Subcutaneous abdominal adipose tissue (tissue), 5 donors: Measurements from ENCODE around the gene SLAMF1.

ENCODE experiments used
- H3K27ac ChIP-seq: one replicate; pipeline ENCODE4 v1.7.0; 2013; ENCODE audit warnings: low read depth, mild to moderate bottlenecking, inconsistent platforms, low read length, moderate library complexity
- H3K27me3 ChIP-seq, 5 donors: one replicate each; pipeline ENCODE4 v1.7.0; 2013; ENCODE audit warnings: low read length in 5 of 5, inconsistent platforms in 1 of 5; ENCODE audit not compliant: control insufficient read depth in 5 of 5, insufficient read depth in 4 of 5
- H3K36me3 ChIP-seq, 5 donors: one replicate each; pipeline ENCODE4 v1.7.0; 2013; ENCODE audit warnings: low read length in 5 of 5; ENCODE audit not compliant: control insufficient read depth in 5 of 5, insufficient read depth in 5 of 5
- H3K4me1 ChIP-seq, 5 donors: one replicate each; pipeline ENCODE4 v1.7.0; 2013; ENCODE audit warnings: low read length in 5 of 5, mild to moderate bottlenecking in 3 of 5, moderate library complexity in 1 of 5; ENCODE audit not compliant: control insufficient read depth in 5 of 5, insufficient read depth in 5 of 5
- H3K4me3 ChIP-seq, 5 donors: one replicate each; pipeline ENCODE4 v1.7.0; 2013; ENCODE audit warnings: low read length in 5 of 5, low read depth in 1 of 5
- H3K9ac ChIP-seq, 5 donors: one replicate each; pipeline ENCODE4 v1.7.0; 2013; ENCODE audit warnings: low read length in 5 of 5, mild to moderate bottlenecking in 4 of 5, moderate library complexity in 3 of 5
- H3K9me3 ChIP-seq, 5 donors: one replicate each; pipeline ENCODE4 v1.7.0; 2013; ENCODE audit warnings: low read length in 5 of 5; ENCODE audit not compliant: control insufficient read depth in 5 of 5
- donor health status: healthy.
- donor health status: healthy.
- donor health status: healthy.
- donor health status: healthy.
- donor health status: healthy.

SLAMF1 gene

GRCh38 chr1:160641323-160642280 is 5.2 kb downstream of the SLAMF1 start:
- H3K36me3 ChIP-seq, result no peaks in the 10 kb centered on the region

GRCh38 chr1:160640359-160641123 is 6.3 kb downstream of the SLAMF1 start:
- Histone ChIP-seq H3K36me3 (no peaks in the 10 kb centered on the region), H3K9ac (no peak overlapping the region), H3K27ac (no peak overlapping the region), H3K9me3 (no peaks in the 10 kb centered on the region), H3K27me3 (peaks cover 0 to 4% (median 0%) of the 10 kb centered on the region in 5 donors), H3K4me3 (no peak overlapping the region), H3K4me1 (peaks cover 0 to 3% (median 0%) of the 10 kb centered on the region in 5 donors)

More at GRCh38 chr1:160641323-160642280, 5.2 kb downstream of the SLAMF1 start:
- Histone ChIP-seq H3K4me1 (peaks cover 0 to 8% (median 4%) of the 10 kb centered on the region in 5 donors), H3K9ac (no peak overlapping the region), H3K9me3 (no peaks in the 10 kb centered on the region), H3K27me3 (peaks cover 0 to 4% (median 0%) of the 10 kb centered on the region in 5 donors), H3K4me3 (no peak overlapping the region), H3K27ac (no peak overlapping the region)

- H3K4me1 ChIP-seq, result peaks cover 0 to 3% (median 0%) of the 10 kb centered on the region in 5 donors
- H3K27me3 ChIP-seq, result peaks cover 0 to 4% (median 0%) of the 10 kb centered on the region in 5 donors
- no peaks in the 10 kb centered on the region for H3K9me3 ChIP-seq
- H3K9ac ChIP-seq, result no peak overlapping the region
- H3K27ac ChIP-seq, result no peak overlapping the region
- no peak overlapping the region for H3K4me3 ChIP-seq
- no peaks in the 10 kb centered on the region for H3K36me3 ChIP-seq
Observed at GRCh38 chr1:160639652-160640051, 7.2 kb downstream of the SLAMF1 start.

GRCh38 chr1:160638926-160639325 is 7.9 kb downstream of the SLAMF1 start:
- H3K36me3 ChIP-seq, result no peaks in the 10 kb centered on the region
- H3K27ac ChIP-seq, result no peak overlapping the region
- H3K27me3 ChIP-seq, result peaks cover 0 to 4% (median 0%) of the 10 kb centered on the region in 5 donors
- H3K4me3 ChIP-seq, result no peak overlapping the region
- no peaks in the 10 kb centered on the region for H3K9me3 ChIP-seq
- H3K9ac ChIP-seq, result no peak overlapping the region
- peaks cover 0 to 3% (median 0%) of the 10 kb centered on the region in 5 donors for H3K4me1 ChIP-seq

GRCh38 chr1:160638540-160638857 is 8.3 kb downstream of the SLAMF1 start:
- no peaks in the 10 kb centered on the region for H3K36me3 ChIP-seq
- peaks cover 0 to 4% (median 0%) of the 10 kb centered on the region in 5 donors for H3K27me3 ChIP-seq
- H3K4me1 ChIP-seq, result peaks cover 0 to 3% (median 0%) of the 10 kb centered on the region in 5 donors
- H3K9ac ChIP-seq, result no peak overlapping the region
- H3K4me3 ChIP-seq, result no peak overlapping the region
- no peaks in the 10 kb centered on the region for H3K9me3 ChIP-seq
- H3K27ac ChIP-seq, result no peak overlapping the region

- H3K9me3 ChIP-seq, result no peaks in the 10 kb centered on the region
- H3K27me3 ChIP-seq, result peaks cover 0 to 4% (median 0%) of the 10 kb centered on the region in 5 donors
- no peak overlapping the region for H3K27ac ChIP-seq
- peaks cover 0 to 3% (median 0%) of the 10 kb centered on the region in 5 donors for H3K4me1 ChIP-seq
- no peak overlapping the region for H3K9ac ChIP-seq
- H3K36me3 ChIP-seq, result no peaks in the 10 kb centered on the region
- H3K4me3 ChIP-seq, result no peak overlapping the region
Observed at GRCh38 chr1:160637821-160638539, 8.9 kb downstream of the SLAMF1 start.

- Histone ChIP-seq H3K9me3 (no peaks in the 10 kb centered on the region), H3K4me3 (no peak overlapping the region), H3K4me1 (peaks cover 0 to 3% (median 0%) of the 10 kb centered on the region in 5 donors), H3K27me3 (no peaks in the 10 kb centered on the region), H3K36me3 (no peaks in the 10 kb centered on the region), H3K27ac (no peak overlapping the region), H3K9ac (no peak overlapping the region)
Observed at GRCh38 chr1:160637065-160637464, 9.8 kb downstream of the SLAMF1 start.

- no peak overlapping the region for H3K9ac ChIP-seq
- H3K4me3 ChIP-seq, result no peak overlapping the region
- no peak overlapping the region for H3K27ac ChIP-seq
- H3K27me3 ChIP-seq, result no peaks in the 10 kb centered on the region
- no peaks in the 10 kb centered on the region for H3K36me3 ChIP-seq
- H3K9me3 ChIP-seq, result no peaks in the 10 kb centered on the region
- H3K4me1 ChIP-seq, result peaks cover 0 to 3% (median 0%) of the 10 kb centered on the region in 5 donors
Observed at GRCh38 chr1:160636547-160636946, 10.3 kb downstream of the SLAMF1 start.

- Histone ChIP-seq H3K27me3 (no peaks in the 10 kb centered on the region), H3K27ac (no peak overlapping the region)
Observed at GRCh38 chr1:160636076-160636475, 10.8 kb downstream of the SLAMF1 start.

More at GRCh38 chr1:160636076-160636475, 10.8 kb downstream of the SLAMF1 start:
- Histone ChIP-seq H3K4me3 (no peak overlapping the region), H3K4me1 (peaks cover 0 to 3% (median 0%) of the 10 kb centered on the region in 5 donors), H3K36me3 (no peaks in the 10 kb centered on the region), H3K9me3 (no peaks in the 10 kb centered on the region), H3K9ac (no peak overlapping the region)
